ENCODE data around the gene TDRD3. TPM values are rescaled to one million over a fixed set of nuclear protein-coding genes. Genes with fewer than 3 reads are reported as not detected.
A peak's percentile ranks its signal among the peaks of the same experiment; 100 is the strongest.

The TDRD3 gene
- total RNA-seq, 6 experiments from 2014 or later: 11.5 to 13.3 (median 12.3) TPM

GRCh38 chr13:60352644-60353043 lies 44.4 kb upstream of the TDRD3 start:
- Mint-ChIP-seq H3K36me3 (ENCODE audit: low read depth) (no peaks in the 10 kb centered on the region), H3K27me3 (ENCODE audit: insufficient read depth) (peaks cover 14% of the 10 kb centered on the region), H3K9me3 (no peaks in the 10 kb centered on the region), H3K4me3 (no peak overlapping the region), H3K4me1 (ENCODE audit: low read depth) (peaks cover 19% of the 10 kb centered on the region), H3K27ac (no peak overlapping the region)
- no peak for TF ChIP-seq CTCF (IDR thresholded peaks at IDR 0.05)
- no peak for DNase-seq

- no peak overlapping the region for H3K27ac Mint-ChIP-seq
- no peaks in the 10 kb centered on the region for H3K9me3 Mint-ChIP-seq
- no peaks in the 10 kb centered on the region; the same call in none of the 2 replicates for H3K27me3 Mint-ChIP-seq (ENCODE audit: insufficient read depth)
- no peak for DNase-seq
- peaks cover 19% of the 10 kb centered on the region for H3K4me1 Mint-ChIP-seq (ENCODE audit: low read depth)
- no peak overlapping the region for H3K4me3 Mint-ChIP-seq
- no peaks in the 10 kb centered on the region for H3K36me3 Mint-ChIP-seq (ENCODE audit: low read depth)
- TF ChIP-seq CTCF (IDR thresholded peaks at IDR 0.05): no peak
Measured at GRCh38 chr13:60355056-60355455, 42.0 kb upstream of the TDRD3 start.

GRCh38 chr13:60356970-60357369 lies 40.0 kb upstream of the TDRD3 start:
- no peaks in the 10 kb centered on the region for H3K36me3 Mint-ChIP-seq (ENCODE audit: low read depth)
- H3K4me3 Mint-ChIP-seq: no peak overlapping the region
- no peak for DNase-seq
- no peaks in the 10 kb centered on the region; the same call in none of the 2 replicates for H3K27me3 Mint-ChIP-seq (ENCODE audit: insufficient read depth)
- no peaks in the 10 kb centered on the region for H3K9me3 Mint-ChIP-seq
- TF ChIP-seq CTCF (IDR thresholded peaks at IDR 0.05): no peak
- H3K27ac Mint-ChIP-seq: no peak overlapping the region
- peaks cover 8% of the 10 kb centered on the region for H3K4me1 Mint-ChIP-seq (ENCODE audit: low read depth)

- Mint-ChIP-seq H3K4me1 (ENCODE audit: low read depth) (no peaks in the 10 kb centered on the region), H3K4me3 (no peak overlapping the region), H3K27ac (no peak overlapping the region)
Measured at GRCh38 chr13:60358453-60358852, 38.6 kb upstream of the TDRD3 start.

GRCh38 chr13:60363288-60363687 lies 33.7 kb upstream of the TDRD3 start:
- DNase-seq: no peak
- TF ChIP-seq CTCF (IDR thresholded peaks at IDR 0.05): no peak
- Mint-ChIP-seq H3K9me3 (no peaks in the 10 kb centered on the region), H3K36me3 (ENCODE audit: low read depth) (no peaks in the 10 kb centered on the region), H3K4me3 (no peak overlapping the region), H3K4me1 (ENCODE audit: low read depth) (no peaks in the 10 kb centered on the region), H3K27ac (no peak overlapping the region), H3K27me3 (ENCODE audit: insufficient read depth) (peaks cover 5% of the 10 kb centered on the region)

More at GRCh38 chr13:60358453-60358852, 38.6 kb upstream of the TDRD3 start:
- TF ChIP-seq CTCF (IDR thresholded peaks at IDR 0.05): no peak
- Mint-ChIP-seq H3K36me3 (ENCODE audit: low read depth) (no peaks in the 10 kb centered on the region), H3K9me3 (no peaks in the 10 kb centered on the region), H3K27me3 (ENCODE audit: insufficient read depth) (no peaks in the 10 kb centered on the region; the same call in none of the 2 replicates)
- DNase-seq: no peak

- peaks cover 5% of the 10 kb centered on the region for H3K27me3 Mint-ChIP-seq (ENCODE audit: insufficient read depth)
- no peak overlapping the region for H3K4me3 Mint-ChIP-seq
- H3K4me1 Mint-ChIP-seq (ENCODE audit: low read depth): no peaks in the 10 kb centered on the region
- H3K27ac Mint-ChIP-seq: no peak overlapping the region
- TF ChIP-seq CTCF (IDR thresholded peaks at IDR 0.05): peak; percentile 74
- DNase-seq: no peak
- H3K36me3 Mint-ChIP-seq (ENCODE audit: low read depth): no peaks in the 10 kb centered on the region
- H3K9me3 Mint-ChIP-seq: no peaks in the 10 kb centered on the region
Measured at GRCh38 chr13:60369242-60369641, 27.8 kb upstream of the TDRD3 start.
